CD14-positive monocyte (primary cell): ENCODE measurements around the gene VEPH1. TPM values are rescaled to one million over a fixed set of nuclear protein-coding genes. Genes with fewer than 3 reads are reported as not detected.

Experiments
- DNase-seq, 3 donors: peaks; one replicate each; pipeline ENCODE4 v3.0.0-alpha.2; 2011 to 2022
- H2AFZ ChIP-seq: 2 replicates; pipeline ENCODE4 v1.6.0; 2012; ENCODE audit warnings: mild to moderate bottlenecking, low read depth, low read length, inconsistent platforms; ENCODE audit not compliant: insufficient read depth, poor library complexity, severe bottlenecking
- H3K27ac ChIP-seq, 2 donors: 1 replicate in 1 of 2; 2 replicates in 1 of 2; pipeline ENCODE4 v1.5.1; 2012 to 2013; ENCODE audit warnings: low read length in 2 of 2, control low read depth in 1 of 2, inconsistent platforms in 1 of 2, low read depth in 1 of 2, mild to moderate bottlenecking in 1 of 2
- H3K27me3 ChIP-seq, 2 donors: one replicate each; pipeline versions ENCODE4 v1.6.0 to v1.6.1; 2011 to 2013; ENCODE audit warnings: low read length in 2 of 2; ENCODE audit not compliant: control insufficient read depth in 2 of 2, insufficient read depth in 2 of 2
- H3K36me3 ChIP-seq, 2 donors: replicated peaks in 1 of 2; 1 replicate in 1 of 2; 2 replicates in 1 of 2; pipeline versions ENCODE4 v1.5.1 to v1.6.1; 2012 to 2013; ENCODE audit warnings: low read length in 2 of 2, control low read depth in 1 of 2, inconsistent platforms in 1 of 2, mild to moderate bottlenecking in 1 of 2; ENCODE audit not compliant: insufficient read depth in 2 of 2, control insufficient read depth in 1 of 2
- H3K4me1 ChIP-seq, 2 donors: 1 replicate in 1 of 2; 2 replicates in 1 of 2; pipeline versions ENCODE4 v1.5.1 to v1.6.1; 2012 to 2013; ENCODE audit warnings: low read length in 2 of 2, control low read depth in 1 of 2, inconsistent platforms in 1 of 2, mild to moderate bottlenecking in 1 of 2, moderate library complexity in 1 of 2; ENCODE audit not compliant: insufficient read depth in 2 of 2, control insufficient read depth in 1 of 2
- H3K4me2 ChIP-seq: replicated peaks from 2 replicates; pipeline ENCODE3; 2012; ENCODE audit warnings: low read length, moderate library complexity, mild to moderate bottlenecking; ENCODE audit not compliant: poor library complexity, severe bottlenecking; ENCODE audit errors: extremely low read depth
- H3K4me3 ChIP-seq, 3 experiments: fragments of 200-600 bp in 1 of 3; sonication (generic) in 1 of 3; replicated peaks in 1 of 3; 1 replicate in 2 of 3; 2 replicates in 1 of 3; pipeline ENCODE4 v1.5.1; 2011 to 2013; ENCODE audit warnings: low read length in 3 of 3, mild to moderate bottlenecking in 3 of 3, control low read depth in 2 of 3, low read depth in 2 of 3, inconsistent platforms in 1 of 3, moderate library complexity in 1 of 3
- H3K79me2 ChIP-seq: 2 replicates; pipeline ENCODE4 v1.6.0; 2012; ENCODE audit warnings: mild to moderate bottlenecking, control low read depth, inconsistent platforms, low read length, moderate library complexity; ENCODE audit not compliant: insufficient read depth
- H3K9ac ChIP-seq: 2 replicates; pipeline ENCODE4 v1.6.0; 2017; ENCODE audit warnings: low read length, mild to moderate bottlenecking; ENCODE audit not compliant: insufficient read depth, poor library complexity, severe bottlenecking
- H3K9me3 ChIP-seq, 2 donors: replicated peaks in 1 of 2; 1 replicate in 1 of 2; 2 replicates in 1 of 2; pipeline versions ENCODE4 v1.5.1 to v1.6.1; 2012 to 2013; ENCODE audit warnings: low read length in 2 of 2, control low read depth in 1 of 2; ENCODE audit not compliant: control insufficient read depth in 1 of 2, insufficient read depth in 1 of 2
- H4K20me1 ChIP-seq: 2 replicates; pipeline ENCODE4 v1.6.0; 2012; ENCODE audit warnings: mild to moderate bottlenecking, low read length, control low read depth, moderate library complexity; ENCODE audit not compliant: insufficient read depth
- H3K27ac Mint-ChIP-seq, 7 donors: one replicate each; pipeline ENCODE4 v1.8.0; 2020; ENCODE audit warnings: mild to moderate bottlenecking in 7 of 7, mixed read lengths in 7 of 7, moderate library complexity in 6 of 7, inconsistent platforms in 2 of 7
- H3K27me3 Mint-ChIP-seq, 3 donors: one replicate each; pipeline ENCODE4 v1.8.0; 2021 to 2022; ENCODE audit warnings: low read depth in 3 of 3, mild to moderate bottlenecking in 3 of 3, mixed read lengths in 3 of 3, moderate library complexity in 3 of 3, inconsistent platforms in 1 of 3
- H3K36me3 Mint-ChIP-seq, 2 donors: one replicate each; pipeline ENCODE4 v1.8.0; 2020; ENCODE audit warnings: mixed read lengths in 2 of 2, inconsistent platforms in 1 of 2, mild to moderate bottlenecking in 1 of 2
- H3K4me1 Mint-ChIP-seq: one replicate; pipeline ENCODE4 v1.8.0; 2020; ENCODE audit warnings: mild to moderate bottlenecking, mixed read lengths
- H3K4me3 Mint-ChIP-seq, 2 donors: one replicate each; pipeline ENCODE4 v1.8.0; 2020; ENCODE audit warnings: mild to moderate bottlenecking in 2 of 2, mixed read lengths in 2 of 2, moderate library complexity in 1 of 2
- H3K9me3 Mint-ChIP-seq, 7 donors: one replicate each; pipeline ENCODE4 v1.8.0; 2020 to 2022; ENCODE audit warnings: mixed read lengths in 7 of 7, mild to moderate bottlenecking in 6 of 7, moderate library complexity in 6 of 7, inconsistent platforms in 2 of 7
- WGBS: methylation state at CpG from one replicate; pipeline ENCODE4 v1.1.5; 2013; ENCODE audit warnings: missing lambda C conversion rate; ENCODE audit not compliant: insufficient coverage; 5-methylcytosine and 5-hydroxymethylcytosine counted together
- intact Hi-C, 2 donors: fragments of 100-400 bp; cut with micrococcal nuclease; formaldehyde crosslinking; loops; one replicate each; pipeline versions ENCODE4 v1.15.0 to v1.15.1; 2023
- polyA plus RNA-seq, 3 donors: library from polyadenylated mRNA; depleted of rRNA in 1 of 3; unstranded in 2 of 3; stranded (reverse) in 1 of 3; fragments of 300-500 nt in 2 of 3; fragments of >200 nt in 1 of 3; fragmentation: Illumina TruSeq in 2 of 3; gene quantifications; 1 replicate in 2 of 3; 2 replicates in 1 of 3; pipeline ENCODE4 v1.2.3, GENCODE V29; 2012 to 2021
- TF ChIP-seq, protein P1 (sequence below): fragments of 200-600 bp; IDR thresholded peaks from one replicate; pipeline ENCODE4 v1.8.0; 2022; ENCODE audit warnings: antibody characterized with exemption, mild to moderate bottlenecking

Gene VEPH1
- polyA plus RNA-seq, 3 donors = 0.44 TPM; not detected in 2

DNA sequence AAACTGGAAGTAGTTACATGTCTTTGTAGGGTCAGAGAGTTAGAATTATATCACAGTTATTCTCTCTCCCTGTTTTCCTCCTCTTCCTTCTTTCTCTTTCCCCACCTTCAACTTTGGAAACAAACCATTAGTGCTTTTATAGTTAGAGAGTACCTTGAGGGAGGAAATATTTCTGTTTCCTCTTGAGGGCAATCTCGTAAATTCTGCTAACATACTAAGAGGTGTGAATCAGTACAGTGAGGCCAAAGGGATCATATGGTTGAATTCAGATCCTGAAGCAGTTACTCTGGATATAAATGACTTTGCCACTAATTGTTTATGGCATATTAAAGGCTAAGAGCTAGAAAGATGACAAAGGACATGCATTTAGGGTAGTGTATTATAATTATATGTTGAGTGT, 283.0 kb downstream of the VEPH1 start:
- intact Hi-C loops = no loop called here
- WGBS = no CpG with 5 or more reads among the region's 1 CpG
- H3K4me3 Mint-ChIP-seq = no peak overlapping the region
- H3K36me3 Mint-ChIP-seq = no peaks in the 10 kb centered on the region
- peaks cover 0 to 2% (median 2%) of the 10 kb centered on the region in 3 donors for H3K27me3 Mint-ChIP-seq
- DNase-seq = no peak
- Histone ChIP-seq H3K4me1 (peaks cover 0 to 4% of the 10 kb centered on the region in 2 donors), H3K9ac (no peak overlapping the region), H3K79me2 (no peaks in the 10 kb centered on the region), H3K27ac (no peak overlapping the region), H4K20me1 (no peaks in the 10 kb centered on the region), H2AFZ (no peak overlapping the region), H3K4me2 (no peak overlapping the region), H3K27me3 (no peaks in the 10 kb centered on the region), H3K36me3 (no peaks in the 10 kb centered on the region), H3K9me3 (no peaks in the 10 kb centered on the region), H3K4me3 (no peak overlapping the region)
- peaks cover 0 to 2% (median 0%) of the 10 kb centered on the region in 7 donors for H3K9me3 Mint-ChIP-seq
- H3K4me1 Mint-ChIP-seq = peaks cover 4% of the 10 kb centered on the region
- no peak overlapping the region for H3K27ac Mint-ChIP-seq
- TF ChIP-seq, protein P1, sequence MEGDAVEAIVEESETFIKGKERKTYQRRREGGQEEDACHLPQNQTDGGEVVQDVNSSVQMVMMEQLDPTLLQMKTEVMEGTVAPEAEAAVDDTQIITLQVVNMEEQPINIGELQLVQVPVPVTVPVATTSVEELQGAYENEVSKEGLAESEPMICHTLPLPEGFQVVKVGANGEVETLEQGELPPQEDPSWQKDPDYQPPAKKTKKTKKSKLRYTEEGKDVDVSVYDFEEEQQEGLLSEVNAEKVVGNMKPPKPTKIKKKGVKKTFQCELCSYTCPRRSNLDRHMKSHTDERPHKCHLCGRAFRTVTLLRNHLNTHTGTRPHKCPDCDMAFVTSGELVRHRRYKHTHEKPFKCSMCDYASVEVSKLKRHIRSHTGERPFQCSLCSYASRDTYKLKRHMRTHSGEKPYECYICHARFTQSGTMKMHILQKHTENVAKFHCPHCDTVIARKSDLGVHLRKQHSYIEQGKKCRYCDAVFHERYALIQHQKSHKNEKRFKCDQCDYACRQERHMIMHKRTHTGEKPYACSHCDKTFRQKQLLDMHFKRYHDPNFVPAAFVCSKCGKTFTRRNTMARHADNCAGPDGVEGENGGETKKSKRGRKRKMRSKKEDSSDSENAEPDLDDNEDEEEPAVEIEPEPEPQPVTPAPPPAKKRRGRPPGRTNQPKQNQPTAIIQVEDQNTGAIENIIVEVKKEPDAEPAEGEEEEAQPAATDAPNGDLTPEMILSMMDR = no peak

DNA sequence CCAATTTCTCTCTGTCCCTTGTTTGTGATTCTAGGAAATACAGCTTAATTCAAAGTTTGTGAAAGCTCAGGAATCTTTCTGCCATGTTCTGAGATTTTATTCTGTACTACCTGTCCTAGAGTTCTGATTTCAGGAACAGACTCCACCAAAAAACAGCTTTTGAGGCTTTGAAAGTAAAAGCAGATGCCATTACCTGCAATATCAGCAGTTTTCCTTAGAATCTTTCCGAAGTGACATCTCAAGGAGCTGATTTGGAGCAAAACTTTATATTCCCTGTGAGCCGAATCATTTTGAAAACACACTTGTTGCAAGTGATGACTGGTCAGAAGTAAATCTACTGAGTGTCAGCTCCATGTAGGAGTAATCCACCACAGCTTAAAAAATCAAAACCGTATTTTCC, 284.0 kb downstream of the VEPH1 start:
- H3K27me3 Mint-ChIP-seq = peaks cover 0 to 2% (median 2%) of the 10 kb centered on the region in 3 donors
- intact Hi-C loops = no loop called here
- no peak overlapping the region for H3K4me2 ChIP-seq
- H3K36me3 Mint-ChIP-seq = no peaks in the 10 kb centered on the region
- H3K4me3 Mint-ChIP-seq = no peak overlapping the region
- no peak for DNase-seq
- no peaks in the 10 kb centered on the region for H3K4me1 ChIP-seq
- H3K79me2 ChIP-seq = no peaks in the 10 kb centered on the region
- H4K20me1 ChIP-seq = no peaks in the 10 kb centered on the region
- H3K9ac ChIP-seq = no peak overlapping the region
- no peak overlapping the region for H3K27ac ChIP-seq
- H2AFZ ChIP-seq = no peak overlapping the region
- peaks cover 0 to 2% (median 0%) of the 10 kb centered on the region in 7 donors for H3K9me3 Mint-ChIP-seq
- TF ChIP-seq, protein P1 = no peak
- H3K4me1 Mint-ChIP-seq = no peaks in the 10 kb centered on the region
- no peak overlapping the region for H3K27ac Mint-ChIP-seq
- H3K9me3 ChIP-seq = no peaks in the 10 kb centered on the region
- no peak overlapping the region for H3K4me3 ChIP-seq
- WGBS = 88% methylated on average over 1 of the region's 3 CpGs
- H3K27me3 ChIP-seq = no peaks in the 10 kb centered on the region
- no peaks in the 10 kb centered on the region for H3K36me3 ChIP-seq

Other genes with a start within 250 kb of the VEPH1 start
- 10 to 100 TPM in 2 of 3 donors, 1 to 10 TPM in 1; 9.1 to 84.5 (median 10.5) TPM for gene PTX3, start 66.6 kb downstream of the VEPH1 start, polyA plus RNA-seq